Colonic mucosa (tissue), 4 donors: ENCODE measurements around the gene FZD1. TPM values are rescaled to one million over a fixed set of nuclear protein-coding genes. Genes with fewer than 3 reads are reported as not detected.
"Not testable (repeated sequence)": the region's sequence is repeated elsewhere in the genome, so short reads cannot be mapped to it uniquely, and the experiment has no call there.

Experiments used
- DNase-seq: peaks from one replicate; pipeline ENCODE4 v3.0.0-alpha.2; 2020
- H3K27ac ChIP-seq: fragments of 200-600 bp; one replicate; pipeline ENCODE4 v1.8.0; 2021
- H3K27me3 ChIP-seq: fragments of 200-600 bp; one replicate; pipeline ENCODE4 v1.8.0; 2021
- H3K36me3 ChIP-seq: fragments of 200-600 bp; one replicate; pipeline ENCODE4 v1.8.0; 2021
- H3K4me1 ChIP-seq: fragments of 200-600 bp; one replicate; pipeline ENCODE4 v1.8.0; 2021; ENCODE audit warnings: mild to moderate bottlenecking
- H3K4me3 ChIP-seq: fragments of 200-600 bp; one replicate; pipeline ENCODE4 v1.8.0; 2021
- H3K9ac ChIP-seq, 2 donors: one replicate each; pipeline ENCODE4 v1.7.0; 2013; ENCODE audit warnings: control low read depth in 2 of 2, low read depth in 2 of 2, low read length in 2 of 2
- H3K9me3 ChIP-seq: fragments of 200-600 bp; one replicate; pipeline ENCODE4 v1.8.0; 2021
- CTCF ChIP-seq: fragments of 200-600 bp; IDR thresholded peaks from one replicate; pipeline ENCODE4 v1.8.0; 2022; ENCODE audit warnings: antibody characterized with exemption, mild to moderate bottlenecking
- intact Hi-C: fragments of 100-400 bp; cut with DNase I; formaldehyde crosslinking; loops from one replicate; pipeline ENCODE4 v1.14.1; 2022
- total RNA-seq, 2 donors: library from RNA; stranded (reverse); fragmentation: NEBNext Ultra II Directional in 1 of 2; extraction: Animal tissue kit (Norgen Biotek cat#: 25700) in 1 of 2; gene quantifications; one replicate each; pipeline ENCODE4 v1.2.1, GENCODE V29; 2021
- donor health status: healthy.
- donor health status: DM: no; HTN: no; CAD: no.
- donor health status: DM: no; HTN: no; CAD: no.

The FZD1 gene
- total RNA-seq, 2 donors from 2014 or later, result 8.1 to 9.8 TPM

- no peak overlapping the region for H3K27ac ChIP-seq
- no peaks in the 10 kb centered on the region for H3K27me3 ChIP-seq
- no peak overlapping the region for H3K9ac ChIP-seq
- H3K36me3 ChIP-seq, result no peaks in the 10 kb centered on the region
- DNase-seq, result no peak
- no peaks in the 10 kb centered on the region for H3K4me1 ChIP-seq
- intact Hi-C loops, result no loop called here
- H3K9me3 ChIP-seq, result no peaks in the 10 kb centered on the region
- no peak for TF ChIP-seq CTCF
- no peak overlapping the region for H3K4me3 ChIP-seq
These were observed 33.7 kb downstream of the FZD1 start for GRCh38 chr7:91297939-91298338.

- no peak overlapping the region for H3K27ac ChIP-seq
- TF ChIP-seq CTCF, result no peak
- no peak for DNase-seq
- intact Hi-C loops, result no loop called here
- H3K9me3 ChIP-seq, result no peaks in the 10 kb centered on the region
- no peaks in the 10 kb centered on the region for H3K4me1 ChIP-seq
- no peak overlapping the region for H3K9ac ChIP-seq
- H3K4me3 ChIP-seq, result no peak overlapping the region
- no peaks in the 10 kb centered on the region for H3K27me3 ChIP-seq
- no peaks in the 10 kb centered on the region for H3K36me3 ChIP-seq
These were observed 35.9 kb downstream of the FZD1 start for GRCh38 chr7:91299952-91300775.

GRCh38 chr7:91302794-91303193 lies 38.6 kb downstream of the FZD1 start:
- H3K27me3 ChIP-seq, result no peaks in the 10 kb centered on the region
- no peak overlapping the region for H3K27ac ChIP-seq
- no peaks in the 10 kb centered on the region for H3K4me1 ChIP-seq
- no peak overlapping the region for H3K4me3 ChIP-seq
- H3K36me3 ChIP-seq, result no peaks in the 10 kb centered on the region
- no peaks in the 10 kb centered on the region for H3K9me3 ChIP-seq
- DNase-seq, result no peak
- intact Hi-C loops, result no loop called here
- no peak for TF ChIP-seq CTCF
- no peak overlapping the region for H3K9ac ChIP-seq

- Histone ChIP-seq H3K27me3 (no peaks in the 10 kb centered on the region), H3K4me1 (no peaks in the 10 kb centered on the region), H3K36me3 (no peaks in the 10 kb centered on the region), H3K27ac (no peak overlapping the region), H3K9ac (no peak overlapping the region), H3K9me3 (no peaks in the 10 kb centered on the region), H3K4me3 (no peak overlapping the region)
- intact Hi-C loops, result no loop called here
- no peak for DNase-seq
- no peak for TF ChIP-seq CTCF
These were observed 42.0 kb downstream of the FZD1 start for GRCh38 chr7:91306266-91306665.

GRCh38 chr7:91307467-91307866 lies 43.2 kb downstream of the FZD1 start:
- Histone ChIP-seq H3K36me3 (no peaks in the 10 kb centered on the region), H3K9ac (no peak overlapping the region), H3K4me3 (no peak overlapping the region), H3K27me3 (no peaks in the 10 kb centered on the region), H3K27ac (no peak overlapping the region), H3K4me1 (no peaks in the 10 kb centered on the region), H3K9me3 (no peaks in the 10 kb centered on the region)
- TF ChIP-seq CTCF, result no peak
- intact Hi-C loops, result no loop called here
- DNase-seq, result no peak

- H3K36me3 ChIP-seq, intact Hi-C loops, DNase-seq, H3K27me3 ChIP-seq, H3K27ac ChIP-seq, H3K9ac ChIP-seq, H3K9me3 ChIP-seq, H3K4me3 ChIP-seq, H3K4me1 ChIP-seq: not testable (repeated sequence)
These were observed 44.0 kb downstream of the FZD1 start for GRCh38 chr7:91308191-91308590.
